ENCODE measurements around the gene WDR38.

The WDR38 gene, protein sequence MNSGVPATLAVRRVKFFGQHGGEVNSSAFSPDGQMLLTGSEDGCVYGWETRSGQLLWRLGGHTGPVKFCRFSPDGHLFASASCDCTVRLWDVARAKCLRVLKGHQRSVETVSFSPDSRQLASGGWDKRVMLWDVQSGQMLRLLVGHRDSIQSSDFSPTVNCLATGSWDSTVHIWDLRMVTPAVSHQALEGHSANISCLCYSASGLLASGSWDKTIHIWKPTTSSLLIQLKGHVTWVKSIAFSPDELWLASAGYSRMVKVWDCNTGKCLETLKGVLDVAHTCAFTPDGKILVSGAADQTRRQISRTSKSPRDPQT

DNA sequence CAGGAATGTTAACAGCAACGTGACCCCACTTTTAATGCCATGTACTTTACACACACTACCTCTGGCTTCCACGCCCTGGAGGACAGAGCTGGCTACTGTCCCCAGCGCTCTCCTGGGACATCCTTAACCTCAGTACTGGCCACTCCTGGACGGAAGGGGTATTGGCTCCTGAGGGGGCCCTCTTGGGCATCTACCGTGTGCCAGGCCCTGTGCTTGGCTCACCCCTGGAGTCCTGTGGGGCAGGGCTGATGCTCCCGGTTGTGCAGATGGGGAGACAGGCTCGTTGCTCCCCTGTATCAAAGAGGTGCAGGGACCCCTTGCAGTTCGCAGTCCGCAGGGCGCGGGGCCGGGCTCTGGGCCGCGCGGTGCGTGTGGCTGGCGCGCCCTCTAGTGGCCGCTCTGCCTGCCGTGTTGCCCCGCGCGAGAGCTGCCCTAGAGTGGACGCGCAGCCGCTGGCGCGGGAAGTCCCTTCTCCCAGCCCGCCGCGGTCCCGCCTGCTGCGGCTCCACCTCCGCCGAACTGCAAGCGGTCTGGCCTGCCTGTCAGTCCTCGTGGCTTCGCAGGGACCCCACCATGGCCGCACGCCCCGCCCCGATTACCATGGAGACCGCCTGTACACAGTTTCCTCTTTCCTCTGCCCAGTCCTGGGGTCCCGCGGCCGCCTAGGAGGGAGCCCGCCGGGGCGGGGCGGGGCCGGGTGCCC is at the start of gene WDR38:
Gene WDR38, plus strand, starts transcription at position 632 of the 703 bp plus-strand sequence. CDS start 72 bp downstream, outside the sequence.
- peak within 1 kb of the TSS; percentile 41 for H3K4me3 ChIP-seq (ENCODE audit: control insufficient read depth, low read depth, low read length)
- TF ChIP-seq CTCF (conservative IDR thresholded peaks at IDR 0.05; ENCODE audit: control insufficient read depth, insufficient read depth, low read depth, low read length), result peak; percentile 67
- peak; percentile 68 for DNase-seq (ENCODE audit: low read depth)

- TF ChIP-seq CTCF (conservative IDR thresholded peaks at IDR 0.05; ENCODE audit: control insufficient read depth, insufficient read depth, low read depth, low read length), result no peak
- no peak overlapping the region for H3K4me3 ChIP-seq (ENCODE audit: control insufficient read depth, low read depth, low read length)
- DNase-seq (ENCODE audit: low read depth), result no peak
Observed at GRCh38 chr9:124803911-124804310, 49.3 kb upstream of the WDR38 start.

DNA sequence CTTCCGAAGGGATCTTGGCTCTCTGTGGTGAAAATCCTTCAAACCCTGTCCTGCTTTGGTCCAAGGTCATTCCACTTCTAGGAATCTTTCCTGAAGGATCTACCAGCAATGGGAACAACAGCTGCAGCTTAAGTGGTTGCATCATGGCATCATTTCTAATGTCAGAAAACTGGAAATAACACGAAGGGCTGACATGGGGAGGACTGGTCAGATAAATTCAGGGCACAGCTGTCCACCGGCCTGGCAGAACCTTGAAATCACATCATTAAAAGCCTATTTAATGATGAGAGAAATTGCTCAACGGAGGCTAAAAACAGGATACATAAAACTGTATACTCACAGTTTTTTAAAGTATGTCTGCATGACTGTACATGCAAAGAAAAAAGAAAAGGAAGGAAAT is 48.1 kb upstream of the WDR38 start:
- no peak for TF ChIP-seq CTCF (conservative IDR thresholded peaks at IDR 0.05; ENCODE audit: control insufficient read depth, insufficient read depth, low read depth, low read length)
- no peak overlapping the region for H3K4me3 ChIP-seq (ENCODE audit: control insufficient read depth, low read depth, low read length)
- no peak for DNase-seq (ENCODE audit: low read depth)

GRCh38 chr9:124808246-124808956 is 44.9 kb upstream of the WDR38 start:
- DNase-seq (ENCODE audit: low read depth), result no peak
- no peak overlapping the region for H3K4me3 ChIP-seq (ENCODE audit: control insufficient read depth, low read depth, low read length)
- no peak for TF ChIP-seq CTCF (conservative IDR thresholded peaks at IDR 0.05; ENCODE audit: control insufficient read depth, insufficient read depth, low read depth, low read length)

- TF ChIP-seq CTCF (conservative IDR thresholded peaks at IDR 0.05; ENCODE audit: control insufficient read depth, insufficient read depth, low read depth, low read length), result no peak
- no peak for DNase-seq (ENCODE audit: low read depth)
Observed at GRCh38 chr9:124809211-124809610, 44.0 kb upstream of the WDR38 start.

GRCh38 chr9:124809741-124810500 is 43.3 kb upstream of the WDR38 start:
- no peak overlapping the region for H3K4me3 ChIP-seq (ENCODE audit: control insufficient read depth, low read depth, low read length)
- TF ChIP-seq CTCF (conservative IDR thresholded peaks at IDR 0.05; ENCODE audit: control insufficient read depth, insufficient read depth, low read depth, low read length), result no peak
- DNase-seq (ENCODE audit: low read depth), result no peak

More at GRCh38 chr9:124809211-124809610, 44.0 kb upstream of the WDR38 start:
- no peak overlapping the region for H3K4me3 ChIP-seq (ENCODE audit: control insufficient read depth, low read depth, low read length)

Data from fibroblast of mammary gland (primary cell).